ENCODE measurements around the gene TRAPPC3.

Gene TRAPPC3

DNA sequence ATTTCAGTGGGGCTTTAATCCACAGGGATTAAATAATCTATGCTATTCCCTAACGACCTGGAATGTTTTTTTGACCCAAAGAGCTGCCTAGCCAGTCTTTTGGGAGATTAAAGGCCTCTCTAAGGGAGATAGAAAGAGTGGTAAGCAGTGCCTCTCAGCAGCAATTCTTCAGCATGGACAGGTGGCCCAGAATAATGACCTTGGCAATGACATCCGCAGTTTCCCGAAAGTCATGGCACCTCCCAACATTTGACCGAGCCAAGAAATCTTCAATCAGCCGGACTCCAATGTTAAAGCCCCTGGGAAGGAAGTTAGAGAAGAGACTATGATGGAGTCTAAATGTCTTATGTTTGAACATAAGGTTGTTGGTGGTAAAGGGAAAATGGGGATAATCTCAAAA is 9.8 kb downstream of the TRAPPC3 start:
- Histone ChIP-seq H3K27ac (ENCODE audit: extremely low read depth, low read depth, low read length) (no peak overlapping the region), H3K9me3 (ENCODE audit: control insufficient read depth, insufficient read depth, low read depth, low read length) (no peaks in the 10 kb centered on the region), H3K36me3 (ENCODE audit: control insufficient read depth in 2 of 2, insufficient read depth in 1 of 2, low read length in 2 of 2) (peaks cover 0 to 57% of the 10 kb centered on the region in 2 experiments; a peak in 2 of 3 replicates), H3K4me1 (ENCODE audit: control insufficient read depth, insufficient read depth, low read length) (no peaks in the 10 kb centered on the region), H3K4me3 (ENCODE audit: low read depth, low read length) (no peak overlapping the region)
- ChIA-PET CTCF (interaction anchor here (1.6 kb wide), 1 partner anchor 39 kb away, joined by 7 read pairs; no protein-coding TSS in a partner anchor), POLR2A (interaction anchor here (1.1 kb wide), 1 partner anchor 9 kb away, joined by 3 read pairs; no protein-coding TSS in a partner anchor)
- no peak for TF ChIP-seq ZNF175 (tag by site-specific recombination; IDR thresholded peaks at IDR 0.05)
- TF ChIP-seq, protein P1, sequence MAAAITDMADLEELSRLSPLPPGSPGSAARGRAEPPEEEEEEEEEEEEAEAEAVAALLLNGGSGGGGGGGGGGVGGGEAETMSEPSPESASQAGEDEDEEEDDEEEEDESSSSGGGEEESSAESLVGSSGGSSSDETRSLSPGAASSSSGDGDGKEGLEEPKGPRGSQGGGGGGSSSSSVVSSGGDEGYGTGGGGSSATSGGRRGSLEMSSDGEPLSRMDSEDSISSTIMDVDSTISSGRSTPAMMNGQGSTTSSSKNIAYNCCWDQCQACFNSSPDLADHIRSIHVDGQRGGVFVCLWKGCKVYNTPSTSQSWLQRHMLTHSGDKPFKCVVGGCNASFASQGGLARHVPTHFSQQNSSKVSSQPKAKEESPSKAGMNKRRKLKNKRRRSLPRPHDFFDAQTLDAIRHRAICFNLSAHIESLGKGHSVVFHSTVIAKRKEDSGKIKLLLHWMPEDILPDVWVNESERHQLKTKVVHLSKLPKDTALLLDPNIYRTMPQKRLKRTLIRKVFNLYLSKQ (tag by site-specific recombination; IDR thresholded peaks at IDR 0.05; ENCODE audit: borderline replicate concordance) = no peak
- TF ChIP-seq, protein P2, sequence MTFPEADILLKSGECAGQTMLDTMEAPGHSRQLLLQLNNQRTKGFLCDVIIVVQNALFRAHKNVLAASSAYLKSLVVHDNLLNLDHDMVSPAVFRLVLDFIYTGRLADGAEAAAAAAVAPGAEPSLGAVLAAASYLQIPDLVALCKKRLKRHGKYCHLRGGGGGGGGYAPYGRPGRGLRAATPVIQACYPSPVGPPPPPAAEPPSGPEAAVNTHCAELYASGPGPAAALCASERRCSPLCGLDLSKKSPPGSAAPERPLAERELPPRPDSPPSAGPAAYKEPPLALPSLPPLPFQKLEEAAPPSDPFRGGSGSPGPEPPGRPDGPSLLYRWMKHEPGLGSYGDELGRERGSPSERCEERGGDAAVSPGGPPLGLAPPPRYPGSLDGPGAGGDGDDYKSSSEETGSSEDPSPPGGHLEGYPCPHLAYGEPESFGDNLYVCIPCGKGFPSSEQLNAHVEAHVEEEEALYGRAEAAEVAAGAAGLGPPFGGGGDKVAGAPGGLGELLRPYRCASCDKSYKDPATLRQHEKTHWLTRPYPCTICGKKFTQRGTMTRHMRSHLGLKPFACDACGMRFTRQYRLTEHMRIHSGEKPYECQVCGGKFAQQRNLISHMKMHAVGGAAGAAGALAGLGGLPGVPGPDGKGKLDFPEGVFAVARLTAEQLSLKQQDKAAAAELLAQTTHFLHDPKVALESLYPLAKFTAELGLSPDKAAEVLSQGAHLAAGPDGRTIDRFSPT (tag by site-specific recombination; IDR thresholded peaks at IDR 0.05) = no peak
- no peak for TF ChIP-seq MEIS1 (CRISPR knock-in tag; IDR thresholded peaks at IDR 0.05; ENCODE audit: borderline replicate concordance)

DNA sequence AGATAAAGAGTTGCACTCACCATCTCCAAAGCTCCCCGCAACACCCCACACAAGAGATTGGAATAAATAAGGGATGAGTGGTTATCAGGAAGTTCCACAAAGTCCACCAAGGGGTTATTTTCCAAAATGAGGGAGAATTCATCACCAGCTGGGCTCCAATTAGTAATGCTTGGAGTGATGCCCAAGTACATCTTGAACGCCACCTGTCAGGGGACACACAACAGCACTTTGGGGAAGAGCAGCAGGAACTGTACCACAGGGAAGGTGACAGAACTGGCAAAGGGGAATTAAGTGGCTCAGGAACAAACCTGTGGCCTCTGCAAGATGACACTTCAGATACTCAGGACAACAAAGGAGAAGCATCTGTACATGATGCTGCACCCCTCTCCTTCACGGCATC is 11.5 kb downstream of the TRAPPC3 start:
- Histone ChIP-seq H3K4me3 (ENCODE audit: low read depth, low read length) (no peak overlapping the region), H3K9me3 (ENCODE audit: control insufficient read depth, insufficient read depth, low read depth, low read length) (no peaks in the 10 kb centered on the region), H3K36me3 (ENCODE audit: control insufficient read depth in 2 of 2, insufficient read depth in 1 of 2, low read length in 2 of 2) (peaks cover 0 to 49% of the 10 kb centered on the region in 2 experiments; a peak in 2 of 3 replicates), H3K27ac (ENCODE audit: extremely low read depth, low read depth, low read length) (no peak overlapping the region), H3K4me1 (ENCODE audit: control insufficient read depth, insufficient read depth, low read length) (no peaks in the 10 kb centered on the region)
- ChIA-PET CTCF (interaction anchor here (1.6 kb wide), 1 partner anchor 38 kb away, joined by 7 read pairs; no protein-coding TSS in a partner anchor), POLR2A (no interaction called here)
- TF ChIP-seq, protein P3, sequence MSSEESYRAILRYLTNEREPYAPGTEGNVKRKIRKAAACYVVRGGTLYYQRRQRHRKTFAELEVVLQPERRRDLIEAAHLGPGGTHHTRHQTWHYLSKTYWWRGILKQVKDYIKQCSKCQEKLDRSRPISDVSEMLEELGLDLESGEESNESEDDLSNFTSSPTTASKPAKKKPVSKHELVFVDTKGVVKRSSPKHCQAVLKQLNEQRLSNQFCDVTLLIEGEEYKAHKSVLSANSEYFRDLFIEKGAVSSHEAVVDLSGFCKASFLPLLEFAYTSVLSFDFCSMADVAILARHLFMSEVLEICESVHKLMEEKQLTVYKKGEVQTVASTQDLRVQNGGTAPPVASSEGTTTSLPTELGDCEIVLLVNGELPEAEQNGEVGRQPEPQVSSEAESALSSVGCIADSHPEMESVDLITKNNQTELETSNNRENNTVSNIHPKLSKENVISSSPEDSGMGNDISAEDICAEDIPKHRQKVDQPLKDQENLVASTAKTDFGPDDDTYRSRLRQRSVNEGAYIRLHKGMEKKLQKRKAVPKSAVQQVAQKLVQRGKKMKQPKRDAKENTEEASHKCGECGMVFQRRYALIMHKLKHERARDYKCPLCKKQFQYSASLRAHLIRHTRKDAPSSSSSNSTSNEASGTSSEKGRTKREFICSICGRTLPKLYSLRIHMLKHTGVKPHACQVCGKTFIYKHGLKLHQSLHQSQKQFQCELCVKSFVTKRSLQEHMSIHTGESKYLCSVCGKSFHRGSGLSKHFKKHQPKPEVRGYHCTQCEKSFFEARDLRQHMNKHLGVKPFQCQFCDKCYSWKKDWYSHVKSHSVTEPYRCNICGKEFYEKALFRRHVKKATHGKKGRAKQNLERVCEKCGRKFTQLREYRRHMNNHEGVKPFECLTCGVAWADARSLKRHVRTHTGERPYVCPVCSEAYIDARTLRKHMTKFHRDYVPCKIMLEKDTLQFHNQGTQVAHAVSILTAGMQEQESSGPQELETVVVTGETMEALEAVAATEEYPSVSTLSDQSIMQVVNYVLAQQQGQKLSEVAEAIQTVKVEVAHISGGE (tag by site-specific recombination; conservative IDR thresholded peaks at IDR 0.05; ENCODE audit: low read depth) = no peak
- TF ChIP-seq SETDB1 (IDR thresholded peaks at IDR 0.05; ENCODE audit: insufficient read length, low read length) (no peak), ZNF423 (tag by site-specific recombination; IDR thresholded peaks at IDR 0.05) (no peak), ZNF366 (tag by site-specific recombination; conservative IDR thresholded peaks at IDR 0.05) (no peak), HOXA7 (CRISPR knock-in tag; IDR thresholded peaks at IDR 0.05; ENCODE audit: borderline replicate concordance) (no peak), ZNF214 (tag by site-specific recombination; IDR thresholded peaks at IDR 0.05; ENCODE audit: borderline replicate concordance) (no peak), BCL11B (tag by site-specific recombination; IDR thresholded peaks at IDR 0.05; ENCODE audit: low read depth) (no peak), ZNF837 (tag by site-specific recombination; IDR thresholded peaks at IDR 0.05) (no peak)
- TF ChIP-seq, protein P4, sequence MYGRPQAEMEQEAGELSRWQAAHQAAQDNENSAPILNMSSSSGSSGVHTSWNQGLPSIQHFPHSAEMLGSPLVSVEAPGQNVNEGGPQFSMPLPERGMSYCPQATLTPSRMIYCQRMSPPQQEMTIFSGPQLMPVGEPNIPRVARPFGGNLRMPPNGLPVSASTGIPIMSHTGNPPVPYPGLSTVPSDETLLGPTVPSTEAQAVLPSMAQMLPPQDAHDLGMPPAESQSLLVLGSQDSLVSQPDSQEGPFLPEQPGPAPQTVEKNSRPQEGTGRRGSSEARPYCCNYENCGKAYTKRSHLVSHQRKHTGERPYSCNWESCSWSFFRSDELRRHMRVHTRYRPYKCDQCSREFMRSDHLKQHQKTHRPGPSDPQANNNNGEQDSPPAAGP (tag by site-specific recombination; IDR thresholded peaks at IDR 0.05) = no peak
